Colon (tissue), 2 donors: Measurements from ENCODE around the gene SPON1.
"Not testable (repeated sequence)": the region's sequence is repeated elsewhere in the genome, so short reads cannot be mapped to it uniquely, and the experiment has no call there.

ENCODE experiments used
- FAIRE-seq: peaks from 2 replicates; lab custom pipeline; 2012; peaks lifted over from hg19 to GRCh38; lab: Jason Lieb, UNC
- donor health status: control.
- donor health status: control.

The SPON1 gene

GRCh38 chr11:14041565-14041964 is 79.0 kb downstream of the SPON1 start:
- FAIRE-seq: no peak

- no peak for FAIRE-seq
Observed at GRCh38 chr11:14042686-14043465, 80.4 kb downstream of the SPON1 start.

- no peak for FAIRE-seq
Observed at GRCh38 chr11:14044916-14045315, 82.4 kb downstream of the SPON1 start.

GRCh38 chr11:14045417-14045816 is 82.9 kb downstream of the SPON1 start:
- peak; percentile 49 for FAIRE-seq

- no peak for FAIRE-seq
Observed at GRCh38 chr11:14052198-14052597, 89.7 kb downstream of the SPON1 start.

- FAIRE-seq: no peak
Observed at GRCh38 chr11:14054116-14055107, 91.9 kb downstream of the SPON1 start.

- FAIRE-seq: no peak
Observed at GRCh38 chr11:14055936-14056335, 93.4 kb downstream of the SPON1 start.

- no peak for FAIRE-seq
Observed at GRCh38 chr11:14058061-14058460, 95.5 kb downstream of the SPON1 start.

- FAIRE-seq: no peak
Observed at GRCh38 chr11:14059491-14059890, 97.0 kb downstream of the SPON1 start.

GRCh38 chr11:14061721-14062120 is 99.2 kb downstream of the SPON1 start:
- no peak for FAIRE-seq

- FAIRE-seq: no peak
Observed at GRCh38 chr11:14065141-14065540, 102.6 kb downstream of the SPON1 start.

- FAIRE-seq: no peak
Observed at GRCh38 chr11:14065681-14066080, 103.2 kb downstream of the SPON1 start.

- no peak for FAIRE-seq
Observed at GRCh38 chr11:14067686-14068085, 105.2 kb downstream of the SPON1 start.

GRCh38 chr11:14070896-14071295 is 108.4 kb downstream of the SPON1 start:
- FAIRE-seq: no peak

- no peak for FAIRE-seq
Observed at GRCh38 chr11:14073849-14074476, 111.4 kb downstream of the SPON1 start.

- no peak for FAIRE-seq
Observed at GRCh38 chr11:14075118-14076078, 112.9 kb downstream of the SPON1 start.

GRCh38 chr11:14079011-14079410 is 116.5 kb downstream of the SPON1 start:
- FAIRE-seq: no peak

GRCh38 chr11:14079797-14080196 is 117.3 kb downstream of the SPON1 start:
- no peak for FAIRE-seq

- no peak for FAIRE-seq
Observed at GRCh38 chr11:14081581-14082231, 119.2 kb downstream of the SPON1 start.

GRCh38 chr11:14082338-14082737 is 119.8 kb downstream of the SPON1 start:
- FAIRE-seq: no peak

GRCh38 chr11:14088861-14089260 is 126.3 kb downstream of the SPON1 start:
- not testable (repeated sequence) for FAIRE-seq
